ENCODE data around the gene SLC24A3.
"Not testable (repeated sequence)": the region's sequence is repeated elsewhere in the genome, so short reads cannot be mapped to it uniquely, and the experiment has no call there.

SLC24A3 gene

GRCh38 chr20:19749618-19750071 lies 537.2 kb downstream of the SLC24A3 start:
- no peak for DNase-seq (ENCODE audit: low read depth, low spot score)
- H3K4me3 ChIP-seq (ENCODE audit: low read length): no peak overlapping the region

- DNase-seq (ENCODE audit: low read depth, low spot score): no peak
- H3K4me3 ChIP-seq (ENCODE audit: low read length): no peak overlapping the region
Observed at GRCh38 chr20:19750101-19750606, 537.7 kb downstream of the SLC24A3 start.

DNA sequence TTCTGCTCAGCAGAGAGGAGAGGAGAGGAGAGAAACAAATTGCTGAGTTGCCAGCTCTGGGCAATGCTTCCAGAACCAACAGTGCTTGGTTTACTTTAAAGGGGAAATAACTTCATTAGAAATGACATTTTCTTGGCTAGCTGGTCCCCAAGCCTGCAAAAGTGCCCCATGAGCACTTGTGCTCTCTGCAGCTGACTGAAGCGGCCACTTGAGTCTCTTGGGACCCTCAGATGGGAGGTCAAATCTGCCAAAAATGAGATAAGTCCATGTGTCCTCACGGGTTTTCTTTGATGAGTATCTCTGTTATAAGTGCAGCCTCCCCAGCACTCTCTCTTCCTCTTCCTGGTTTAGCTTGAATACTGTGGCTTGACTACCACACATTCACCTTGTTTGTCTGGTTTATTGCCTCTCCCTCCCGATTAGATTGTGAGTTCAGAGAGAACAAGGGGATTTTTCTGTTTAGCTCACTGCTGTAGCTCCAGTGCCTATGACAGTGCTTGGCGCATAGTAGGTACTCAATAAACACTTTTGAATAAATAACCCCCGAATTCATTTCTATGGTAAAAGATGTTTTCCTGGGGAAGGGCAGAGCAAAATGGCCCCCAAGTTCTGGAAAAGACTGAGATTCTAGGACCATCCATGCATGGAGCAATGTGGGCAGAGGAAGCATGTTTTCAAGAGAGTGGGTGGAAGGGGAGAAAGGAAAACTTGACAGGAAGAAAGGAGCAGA lies 538.6 kb downstream of the SLC24A3 start:
- no peak for DNase-seq (ENCODE audit: low read depth, low spot score)
- H3K4me3 ChIP-seq (ENCODE audit: low read length): no peak overlapping the region

GRCh38 chr20:19754201-19754600 lies 541.8 kb downstream of the SLC24A3 start:
- H3K4me3 ChIP-seq (ENCODE audit: low read length); DNase-seq (ENCODE audit: low read depth, low spot score): not testable (repeated sequence)

DNA sequence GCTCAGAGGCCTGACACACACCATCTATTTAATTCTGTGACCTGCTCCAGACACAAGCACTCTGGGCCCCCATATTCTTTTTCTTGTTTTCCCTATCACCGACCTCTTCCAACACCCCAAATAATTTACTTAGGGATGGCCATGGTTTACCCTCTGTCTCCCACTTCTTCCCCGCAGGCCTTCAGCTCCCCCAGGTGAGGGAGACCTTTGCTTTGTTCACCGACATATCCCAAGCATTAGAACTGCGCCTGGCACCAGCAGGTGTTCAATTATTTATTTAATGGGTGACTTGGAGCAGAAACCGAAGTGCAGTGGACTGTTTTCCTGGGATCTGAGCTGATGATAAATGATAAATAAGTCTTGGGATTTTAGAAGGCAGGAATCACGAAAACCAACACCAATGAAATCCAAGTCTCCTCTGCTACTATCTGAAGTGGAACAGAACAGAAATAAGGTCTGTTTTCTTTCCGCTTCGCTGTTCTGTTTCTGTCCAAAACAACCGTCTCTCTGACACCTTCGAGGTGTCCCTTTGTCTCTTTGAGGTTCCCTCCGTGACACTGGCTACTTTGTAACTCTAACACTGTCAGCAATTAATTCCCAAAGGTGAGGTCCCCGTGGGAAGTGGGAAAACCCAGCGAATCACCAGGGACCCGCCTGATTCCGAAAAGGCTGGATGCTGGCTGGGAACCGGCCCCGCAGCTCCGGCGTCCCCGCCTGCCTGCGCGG lies 544.5 kb downstream of the SLC24A3 start:
- H3K4me3 ChIP-seq (ENCODE audit: low read length): no peak overlapping the region
- DNase-seq (ENCODE audit: low read depth, low spot score): no peak

DNA sequence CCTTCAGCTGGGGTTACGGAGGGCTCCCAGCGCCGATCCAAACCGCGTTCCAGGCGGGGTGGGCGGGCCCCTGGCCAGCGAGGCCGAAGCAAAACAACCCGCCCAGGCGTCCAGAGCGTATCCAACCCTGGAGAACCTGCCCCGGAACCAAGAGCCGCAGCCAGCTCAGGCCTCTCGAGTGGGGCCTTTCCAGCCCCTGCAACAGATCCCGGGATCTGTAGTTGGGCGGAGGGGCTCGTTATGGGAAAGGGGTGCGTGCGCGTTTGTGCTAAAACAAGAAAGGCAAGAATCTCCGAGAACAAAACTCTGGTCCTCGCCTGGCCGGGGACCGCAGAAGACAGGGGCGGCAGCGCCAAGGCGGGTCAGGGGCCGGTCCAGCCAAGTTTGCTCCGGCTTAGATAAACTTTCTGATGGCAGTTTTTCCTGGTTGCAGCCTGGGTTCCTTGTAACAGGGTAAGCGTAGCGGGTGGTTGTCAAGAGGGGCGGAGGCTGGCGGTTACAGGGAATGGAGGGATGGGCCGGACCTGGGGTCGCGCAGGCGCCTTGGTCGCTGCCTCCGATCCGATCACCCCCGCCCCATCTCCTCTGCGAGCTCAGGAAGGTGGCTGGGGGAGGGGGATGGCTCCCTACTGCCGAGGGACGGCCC lies 545.2 kb downstream of the SLC24A3 start:
- no peak for DNase-seq (ENCODE audit: low read depth, low spot score)
- no peak overlapping the region for H3K4me3 ChIP-seq (ENCODE audit: low read length)

DNA sequence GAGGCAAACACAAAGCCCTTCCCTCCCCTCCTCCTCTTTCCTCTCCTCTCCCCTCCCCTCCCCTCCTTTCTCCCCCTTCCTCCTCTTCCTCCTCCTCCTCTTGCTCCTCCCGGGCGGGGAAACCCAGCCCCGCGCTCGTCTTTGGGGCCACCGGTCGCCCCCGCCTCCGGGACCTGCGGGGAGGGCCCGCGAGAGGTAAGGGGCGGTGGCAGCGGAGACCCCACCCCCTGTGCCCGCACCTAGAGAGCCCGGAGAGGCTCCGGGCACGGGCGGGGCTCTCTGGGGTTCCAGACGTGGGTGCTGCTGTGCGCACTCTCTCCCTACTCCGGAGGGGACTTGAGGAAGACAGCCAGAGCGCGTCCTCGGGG lies 545.7 kb downstream of the SLC24A3 start, which contains the start of gene RIN2:
Gene RIN2, plus strand, starts transcription at position 126 of the 368 bp plus-strand sequence. CDS start 131,344 bp downstream, outside the sequence.
- no peak for DNase-seq (ENCODE audit: low read depth, low spot score)
- H3K4me3 ChIP-seq (ENCODE audit: low read length): no peak within 1 kb of the TSS

- no peak overlapping the region for H3K4me3 ChIP-seq (ENCODE audit: low read length)
- no peak for DNase-seq (ENCODE audit: low read depth, low spot score)
Observed at GRCh38 chr20:19758501-19759331, 546.3 kb downstream of the SLC24A3 start.

DNA sequence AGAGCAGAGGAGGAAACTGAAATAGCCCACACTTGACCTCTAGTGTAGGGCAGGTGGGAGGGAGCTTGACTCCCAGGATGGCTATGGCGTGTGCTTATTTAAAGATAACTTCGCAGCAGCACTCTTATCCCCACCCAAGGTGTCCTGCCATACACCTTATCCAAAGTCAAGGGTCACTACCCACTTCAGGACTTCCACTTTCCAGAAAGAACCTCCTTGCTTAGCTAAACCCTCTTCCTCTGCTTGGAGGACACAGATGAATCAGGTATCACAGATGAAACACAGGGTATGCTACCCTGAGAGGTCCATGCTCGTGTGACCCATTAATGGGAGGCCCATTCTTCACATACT lies 547.9 kb downstream of the SLC24A3 start:
- no peak overlapping the region for H3K4me3 ChIP-seq (ENCODE audit: low read length)
- DNase-seq (ENCODE audit: low read depth, low spot score): no peak

DNA sequence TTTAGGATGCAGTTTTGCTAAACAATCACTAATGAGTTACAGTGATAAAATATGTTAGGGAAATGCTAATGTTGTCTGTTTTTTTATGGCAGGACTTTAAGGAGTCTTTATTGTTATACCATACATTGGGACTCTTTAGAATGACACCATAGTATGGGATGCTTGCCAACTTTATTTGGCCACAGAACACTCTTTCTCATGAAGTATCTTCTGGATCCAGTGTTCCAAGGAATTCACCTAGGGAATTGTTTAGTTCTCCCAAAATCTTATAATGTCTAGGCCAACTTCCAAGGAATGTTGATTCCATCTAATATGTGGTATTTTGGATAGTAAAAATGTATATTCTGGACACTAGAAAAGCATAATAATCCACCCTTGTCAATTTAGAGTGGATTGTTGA lies 548.9 kb downstream of the SLC24A3 start:
- H3K4me3 ChIP-seq (ENCODE audit: low read length): no peak overlapping the region
- no peak for DNase-seq (ENCODE audit: low read depth, low spot score)

GRCh38 chr20:19761841-19762240 lies 549.4 kb downstream of the SLC24A3 start:
- H3K4me3 ChIP-seq (ENCODE audit: low read length): no peak overlapping the region
- no peak for DNase-seq (ENCODE audit: low read depth, low spot score)

DNA sequence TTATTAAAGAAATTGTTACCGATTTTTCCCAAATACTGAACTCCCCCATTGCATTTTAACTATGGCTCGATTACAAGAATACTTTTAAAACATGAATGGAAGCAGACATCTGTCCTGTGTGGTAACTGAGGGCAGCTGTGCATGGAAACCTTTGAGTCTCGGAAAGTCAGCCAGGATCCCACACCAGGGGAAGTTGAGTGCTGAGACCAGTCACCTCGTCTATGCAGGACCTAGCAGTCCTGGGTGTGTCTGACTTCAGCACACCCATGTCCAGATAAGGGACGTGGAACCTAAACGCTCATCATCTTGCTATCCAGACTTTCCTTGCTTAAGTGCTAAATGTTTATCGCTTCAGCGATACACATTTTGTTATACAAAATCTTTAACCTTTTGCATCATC lies 551.8 kb downstream of the SLC24A3 start:
- no peak overlapping the region for H3K4me3 ChIP-seq (ENCODE audit: low read length)
- no peak for DNase-seq (ENCODE audit: low read depth, low spot score)

GRCh38 chr20:19765266-19765665 lies 552.8 kb downstream of the SLC24A3 start:
- H3K4me3 ChIP-seq (ENCODE audit: low read length): no peak overlapping the region
- DNase-seq (ENCODE audit: low read depth, low spot score): no peak

DNA sequence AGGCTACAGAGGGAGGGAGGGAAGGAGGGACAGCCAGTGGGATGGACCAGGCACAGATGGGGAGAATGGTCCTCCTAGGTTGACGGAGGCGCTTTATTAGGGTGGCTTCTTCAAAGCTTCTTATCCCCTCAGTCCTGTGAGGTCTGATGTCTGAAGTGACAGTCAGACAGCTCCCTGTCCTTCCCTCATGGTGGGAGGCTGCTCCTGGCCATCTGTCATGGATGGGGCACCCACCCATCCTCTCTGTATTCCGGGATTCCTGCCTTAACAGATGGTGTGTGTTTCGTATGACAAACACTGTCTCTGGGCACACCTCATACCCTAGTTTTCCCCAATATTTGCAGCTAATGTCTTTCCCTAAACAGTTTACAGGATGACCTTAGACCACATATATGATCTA lies 553.5 kb downstream of the SLC24A3 start:
- DNase-seq (ENCODE audit: low read depth, low spot score): no peak

GRCh38 chr20:19767070-19767469 lies 554.6 kb downstream of the SLC24A3 start:
- DNase-seq (ENCODE audit: low read depth, low spot score): no peak
- no peak overlapping the region for H3K4me3 ChIP-seq (ENCODE audit: low read length)

More for the DNA sequence above, 553.5 kb downstream of the SLC24A3 start:
- no peak overlapping the region for H3K4me3 ChIP-seq (ENCODE audit: low read length)

DNA sequence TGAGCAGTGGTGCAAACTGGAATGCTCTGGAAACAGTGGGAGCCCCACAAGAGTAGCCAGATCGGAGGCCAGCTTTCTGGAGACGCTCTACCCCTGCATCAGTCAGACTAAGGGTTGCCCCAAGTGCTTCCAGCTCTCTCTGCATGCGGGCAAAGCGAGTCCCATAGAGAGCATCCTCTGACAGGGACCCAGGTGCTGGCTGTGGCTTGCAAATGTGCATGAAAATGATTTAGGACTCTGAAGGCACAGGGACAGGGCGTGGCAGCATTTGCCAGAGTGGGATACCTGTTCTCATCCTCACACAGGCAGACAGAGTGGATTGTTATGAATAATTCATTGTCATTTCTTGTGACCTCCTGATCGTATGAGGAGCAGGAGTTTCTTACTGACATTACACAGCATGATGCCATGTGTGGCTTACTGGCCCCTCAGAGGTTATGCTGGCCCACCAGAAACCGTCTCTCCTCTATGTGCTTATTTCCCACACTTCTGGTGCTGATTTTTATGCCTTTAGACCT lies 555.9 kb downstream of the SLC24A3 start:
- H3K4me3 ChIP-seq (ENCODE audit: low read length): no peak overlapping the region
- DNase-seq (ENCODE audit: low read depth, low spot score): no peak

GRCh38 chr20:19769507-19769906 lies 557.1 kb downstream of the SLC24A3 start:
- DNase-seq (ENCODE audit: low read depth, low spot score): no peak
- H3K4me3 ChIP-seq (ENCODE audit: low read length): no peak overlapping the region

GRCh38 chr20:19770375-19770774 lies 557.9 kb downstream of the SLC24A3 start:
- H3K4me3 ChIP-seq (ENCODE audit: low read length): no peak overlapping the region
- no peak for DNase-seq (ENCODE audit: low read depth, low spot score)

GRCh38 chr20:19771031-19771430 lies 558.6 kb downstream of the SLC24A3 start:
- no peak for DNase-seq (ENCODE audit: low read depth, low spot score)

More at GRCh38 chr20:19771031-19771430, 558.6 kb downstream of the SLC24A3 start:
- no peak overlapping the region for H3K4me3 ChIP-seq (ENCODE audit: low read length)
